Kidney (tissue), 14 donors: Measurements from ENCODE around the gene SOX30. TPM values are rescaled to one million over a fixed set of nuclear protein-coding genes. Genes with fewer than 3 reads are reported as not detected.
A peak's percentile ranks its signal among the peaks of the same experiment; 100 is the strongest.

Experiments
- DNase-seq, 5 donors: peaks; one replicate each; pipeline ENCODE4 v3.0.0-alpha.2; 2013 to 2020
- FAIRE-seq: peaks from 2 replicates; lab custom pipeline; 2012; peaks lifted over from hg19 to GRCh38; lab: Jason Lieb, UNC
- H3K27ac ChIP-seq, 2 donors: one replicate each; pipeline ENCODE4 v1.7.0; 2013; ENCODE audit warnings: low read depth in 2 of 2, low read length in 2 of 2, inconsistent platforms in 1 of 2
- H3K27me3 ChIP-seq: one replicate; pipeline ENCODE4 v1.7.1; 2013; ENCODE audit warnings: low read length, inconsistent platforms; ENCODE audit not compliant: control insufficient read depth, insufficient read depth
- H3K36me3 ChIP-seq, 3 donors: one replicate each; pipeline versions ENCODE4 v1.7.0 to v1.7.1; 2013; ENCODE audit warnings: low read length in 3 of 3, control low read depth in 1 of 3, inconsistent platforms in 1 of 3; ENCODE audit not compliant: insufficient read depth in 3 of 3, control insufficient read depth in 2 of 3
- H3K4me1 ChIP-seq, 3 donors: one replicate each; pipeline versions ENCODE4 v1.7.0 to v1.7.1; 2013; ENCODE audit warnings: low read length in 3 of 3, inconsistent platforms in 1 of 3, low read depth in 1 of 3; ENCODE audit not compliant: control insufficient read depth in 2 of 3, insufficient read depth in 2 of 3
- H3K4me3 ChIP-seq, 3 donors: one replicate each; pipeline versions ENCODE4 v1.7.0 to v1.8.1; 2013; ENCODE audit warnings: low read length in 3 of 3, control low read depth in 1 of 3, inconsistent platforms in 1 of 3
- H3K9ac ChIP-seq, 3 donors: one replicate each; pipeline versions ENCODE4 v1.7.0 to v1.7.1; 2013; ENCODE audit warnings: low read length in 3 of 3, control low read depth in 1 of 3, inconsistent platforms in 1 of 3
- H3K9me3 ChIP-seq, 3 donors: one replicate each; pipeline versions ENCODE4 v1.7.0 to v1.7.1; 2013; ENCODE audit warnings: low read length in 3 of 3, control low read depth in 1 of 3, inconsistent platforms in 1 of 3; ENCODE audit not compliant: control insufficient read depth in 2 of 3, insufficient read depth in 1 of 3
- CTCF ChIP-seq: IDR thresholded peaks from 3 replicates; pipeline ENCODE4 v1.5.1; 2012; ENCODE audit warnings: mild to moderate bottlenecking, moderate library complexity, borderline replicate concordance; ENCODE audit not compliant: insufficient read depth; ENCODE audit errors: extremely low read depth
- intact Hi-C: fragments of 100-400 bp; cut with DNase I; formaldehyde crosslinking; loops from one replicate; pipeline ENCODE4 v1.11.1; 2022
- polyA plus RNA-seq: library from polyadenylated mRNA; stranded (reverse); fragments of 350-450 nt; fragmentation: Illumina TruSeq; extraction: RNeasy Lipid Tissue Mini Kit (QIAGEN cat#74804); gene quantifications from one replicate; pipeline ENCODE4 v1.2.3, GENCODE V29; 2014; ENCODE audit warnings: low read depth, low replicate concordance; ENCODE audit not compliant: insufficient read depth
- total RNA-seq: library from RNA; stranded (reverse); fragmentation: NEBNext Ultra II Directional; extraction: Animal tissue kit (Norgen Biotek cat#: 25700); gene quantifications from one replicate; pipeline ENCODE4 v1.2.1, GENCODE V29; 2021
- donor health status: control.
- donor health status: control.
- donor health status: control.
- donor health status: control.
- donor health status: control.
- donor health status: DM: yes; HTN: yes; CAD: no.
- donor health status: Normal renal cell carcinoma (clear cell type).

Gene SOX30
- total and polyA plus RNA-seq, 2 donors from 2014 or later = 0.09 TPM; not detected in 1

GRCh38 chr5:157672976-157673375 is 20.7 kb upstream of the SOX30 start:
- Histone ChIP-seq H3K9me3 (no peaks in the 10 kb centered on the region), H3K4me3 (no peak overlapping the region), H3K36me3 (no peaks in the 10 kb centered on the region), H3K9ac (no peak overlapping the region), H3K27ac (no peak overlapping the region), H3K27me3 (peaks cover 7% of the 10 kb centered on the region), H3K4me1 (peaks cover 0 to 9% (median 0%) of the 10 kb centered on the region in 3 donors)
- DNase-seq (no peak), FAIRE-seq (no peak)
- TF ChIP-seq CTCF = no peak
- intact Hi-C loops = no loop called here

GRCh38 chr5:157671592-157672330 is 19.5 kb upstream of the SOX30 start:
- Histone ChIP-seq H3K27me3 (peaks cover 7% of the 10 kb centered on the region), H3K27ac (no peak overlapping the region), H3K36me3 (no peaks in the 10 kb centered on the region), H3K9ac (peak overlapping the region in 2 of 3 donors; percentile 15 to 51), H3K4me3 (peak overlapping the region; percentile 58 to 82 (median 60)), H3K9me3 (no peaks in the 10 kb centered on the region), H3K4me1 (peaks cover 0 to 9% (median 0%) of the 10 kb centered on the region in 3 donors)
- no peak for DNase-seq
- intact Hi-C loops = no loop called here
- FAIRE-seq = no peak
- no peak for TF ChIP-seq CTCF

- Histone ChIP-seq H3K9me3 (no peaks in the 10 kb centered on the region), H3K36me3 (no peaks in the 10 kb centered on the region), H3K4me1 (peaks cover 0 to 9% (median 0%) of the 10 kb centered on the region in 3 donors), H3K27me3 (peaks cover 7% of the 10 kb centered on the region), H3K4me3 (peak within 1 kb of the TSS; percentile 58 to 82 (median 60)), H3K27ac (no peak within 1 kb of the TSS), H3K9ac (peak within 1 kb of the TSS; percentile 15 to 51 (median 25))
- peak; percentile 70 to 85 (median 81) for DNase-seq
- intact Hi-C loops = no loop called here
- no peak for FAIRE-seq
- TF ChIP-seq CTCF = no peak
Observed at GRCh38 chr5:157670662-157671591, 18.7 kb upstream of the SOX30 start, which contains the start of gene C5orf52. Gene C5orf52, plus strand, starts transcription at chr5:157671533. Its CDS starts 82 bp downstream, at chr5:157671615.
